ENCODE data around the gene PHLDB2. TPM values are rescaled to one million over a fixed set of nuclear protein-coding genes. Genes with fewer than 3 reads are reported as not detected.

The PHLDB2 gene
- total RNA-seq, 1 experiment from 2014 or later, result 60.5 TPM

GRCh38 chr3:112013058-112013783 lies 154.2 kb downstream of the PHLDB2 start:
- CTCF ChIA-PET, result interaction anchor here (0.6 to 2.3 kb wide), 19 partner anchors 9 to 344 kb away, joined by 3 to 66 read pairs (median 7); partner anchors contain the start of genes ABHD10 and TAGLN3
- H3K4me1 Mint-ChIP-seq (ENCODE audit: low read depth, unreplicated experiment), result no peaks in the 10 kb centered on the region
- no peaks in the 10 kb centered on the region for H3K27me3 ChIP-seq (replicated peaks; ENCODE audit: control insufficient read depth, insufficient read depth, low read length)

GRCh38 chr3:112013784-112014143 lies 154.7 kb downstream of the PHLDB2 start:
- Histone ChIP-seq H3K9me3 (no peaks in the 10 kb centered on the region), H3K4me1 (0 out of 2 replicates have a peak, but pooled peaks cover 2% of the 10 kb centered on the region), H3K27me3 (replicated peaks; ENCODE audit: control insufficient read depth, insufficient read depth, low read length) (no peaks in the 10 kb centered on the region), H3K36me3 (ENCODE audit: control insufficient read depth, insufficient read depth, low read length) (no peaks in the 10 kb centered on the region), H3K4me3 (ENCODE audit: low read depth, low read length) (no peak overlapping the region)
- no peaks in the 10 kb centered on the region for H3K36me3 Mint-ChIP-seq (ENCODE audit: insufficient read depth, unreplicated experiment)
- no peak overlapping the region for H3K27ac Mint-ChIP-seq (ENCODE audit: unreplicated experiment)
- no peaks in the 10 kb centered on the region for H3K9me3 Mint-ChIP-seq (ENCODE audit: unreplicated experiment)
- ChIA-PET POLR2A (no interaction called here), CTCF (interaction anchor here (0.6 to 2.3 kb wide), 19 partner anchors 9 to 344 kb away, joined by 3 to 66 read pairs (median 7); partner anchors contain the start of genes ABHD10 and TAGLN3)
- H3K27me3 Mint-ChIP-seq (ENCODE audit: insufficient read depth, unreplicated experiment), result no peaks in the 10 kb centered on the region
- H3K4me3 Mint-ChIP-seq (ENCODE audit: unreplicated experiment), result no peak overlapping the region
- no peak for TF ChIP-seq CTCF (IDR thresholded peaks at IDR 0.05; ENCODE audit: insufficient read depth in 1 of 2, low read depth in 1 of 2, low read length in 1 of 2, severe bottlenecking in 1 of 2, unreplicated experiment in 1 of 2)
- intact Hi-C loops (cut with micrococcal nuclease; ENCODE audit: unreplicated experiment), result loop anchor here (1.0 kb wide), 1 partner anchor 24 kb away; no protein-coding TSS in a partner anchor
- no peak for DNase-seq
- no TSS peak for BruUV-seq (replicated peaks)
- no peaks in the 10 kb centered on the region for H3K4me1 Mint-ChIP-seq (ENCODE audit: low read depth, unreplicated experiment)

More at GRCh38 chr3:112013058-112013783, 154.2 kb downstream of the PHLDB2 start:
- H3K36me3 Mint-ChIP-seq (ENCODE audit: insufficient read depth, unreplicated experiment), result no peaks in the 10 kb centered on the region
- no peaks in the 10 kb centered on the region for H3K9me3 Mint-ChIP-seq (ENCODE audit: unreplicated experiment)
- DNase-seq, result peak; percentile 57 to 66
- no TSS peak for BruUV-seq (replicated peaks)
- H3K27me3 Mint-ChIP-seq (ENCODE audit: insufficient read depth, unreplicated experiment), result no peaks in the 10 kb centered on the region
- TF ChIP-seq CTCF (IDR thresholded peaks at IDR 0.05; ENCODE audit: insufficient read depth in 1 of 2, low read depth in 1 of 2, low read length in 1 of 2, severe bottlenecking in 1 of 2, unreplicated experiment in 1 of 2), result peak; percentile 32 to 67
- no peak overlapping the region for H3K4me3 Mint-ChIP-seq (ENCODE audit: unreplicated experiment)
- Histone ChIP-seq H3K4me3 (ENCODE audit: low read depth, low read length) (no peak overlapping the region), H3K4me1 (0 out of 2 replicates have a peak, but pooled peaks cover 6% of the 10 kb centered on the region), H3K36me3 (ENCODE audit: control insufficient read depth, insufficient read depth, low read length) (no peaks in the 10 kb centered on the region), H3K9me3 (no peaks in the 10 kb centered on the region)
- intact Hi-C loops (cut with micrococcal nuclease; ENCODE audit: unreplicated experiment), result loop anchor here (1.0 kb wide), 1 partner anchor 24 kb away; no protein-coding TSS in a partner anchor
- no peak overlapping the region for H3K27ac Mint-ChIP-seq (ENCODE audit: unreplicated experiment)
- POLR2A ChIA-PET, result no interaction called here

- no peaks in the 10 kb centered on the region for H3K36me3 Mint-ChIP-seq (ENCODE audit: insufficient read depth, unreplicated experiment)
- peaks cover 10% of the 10 kb centered on the region for H3K9me3 Mint-ChIP-seq (ENCODE audit: unreplicated experiment)
- H3K4me1 ChIP-seq, result no peaks in the 10 kb centered on the region
- no peaks in the 10 kb centered on the region for H3K9me3 ChIP-seq
- no peak overlapping the region for H3K4me3 ChIP-seq (ENCODE audit: low read depth, low read length)
- BruUV-seq (replicated peaks), result no TSS peak
- H3K4me1 Mint-ChIP-seq (ENCODE audit: low read depth, unreplicated experiment), result no peaks in the 10 kb centered on the region
- no peaks in the 10 kb centered on the region for H3K36me3 ChIP-seq (ENCODE audit: control insufficient read depth, insufficient read depth, low read length)
- TF ChIP-seq CTCF (IDR thresholded peaks at IDR 0.05; ENCODE audit: insufficient read depth in 1 of 2, low read depth in 1 of 2, low read length in 1 of 2, severe bottlenecking in 1 of 2, unreplicated experiment in 1 of 2), result no peak
- no peak overlapping the region for H3K4me3 Mint-ChIP-seq (ENCODE audit: unreplicated experiment)
- no peaks in the 10 kb centered on the region for H3K27me3 Mint-ChIP-seq (ENCODE audit: insufficient read depth, unreplicated experiment)
- no peak for DNase-seq
- no peaks in the 10 kb centered on the region for H3K27me3 ChIP-seq (replicated peaks; ENCODE audit: control insufficient read depth, insufficient read depth, low read length)
- POLR2A ChIA-PET, result no interaction called here
- CTCF ChIA-PET, result no interaction called here
- intact Hi-C loops (cut with micrococcal nuclease; ENCODE audit: unreplicated experiment), result no loop called here
- no peak overlapping the region for H3K27ac Mint-ChIP-seq (ENCODE audit: unreplicated experiment)
Observed at GRCh38 chr3:112017091-112017490, 158.0 kb downstream of the PHLDB2 start.

All from Caco-2 (cell line).